Measurements from ENCODE around the gene FRY.

DNA sequence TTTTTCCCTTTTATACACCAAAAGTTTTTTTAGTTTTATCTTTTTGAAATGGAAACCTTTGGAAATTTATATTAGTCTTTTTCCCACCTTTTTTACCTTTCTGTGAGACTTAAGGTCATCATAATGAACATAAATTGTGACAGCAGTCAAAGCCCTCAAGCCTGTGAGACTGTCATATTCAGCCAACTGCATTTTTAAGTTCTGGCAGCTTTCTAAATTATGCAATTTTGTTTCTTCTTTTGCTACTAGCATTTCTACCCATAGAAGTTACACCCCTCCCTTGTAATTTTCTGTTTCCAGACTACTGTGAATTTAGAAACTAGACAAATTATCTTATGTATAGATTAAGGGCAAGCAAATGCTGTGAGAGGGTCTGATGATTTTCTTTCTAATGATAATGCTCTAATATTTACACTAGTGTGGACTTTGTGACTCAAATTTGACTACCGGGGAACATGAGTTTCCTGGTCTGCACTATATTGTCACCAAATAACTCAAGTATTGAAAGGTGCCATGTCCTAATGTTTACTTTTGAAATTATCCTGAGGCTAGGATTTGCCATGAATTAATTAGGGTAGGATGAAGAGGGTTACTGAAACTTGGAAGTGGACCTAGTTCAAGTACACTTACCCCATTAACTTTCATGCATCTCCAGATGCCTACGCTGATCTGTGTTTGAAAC is 43.7 kb downstream of the FRY start:
- TF ChIP-seq, protein P1, sequence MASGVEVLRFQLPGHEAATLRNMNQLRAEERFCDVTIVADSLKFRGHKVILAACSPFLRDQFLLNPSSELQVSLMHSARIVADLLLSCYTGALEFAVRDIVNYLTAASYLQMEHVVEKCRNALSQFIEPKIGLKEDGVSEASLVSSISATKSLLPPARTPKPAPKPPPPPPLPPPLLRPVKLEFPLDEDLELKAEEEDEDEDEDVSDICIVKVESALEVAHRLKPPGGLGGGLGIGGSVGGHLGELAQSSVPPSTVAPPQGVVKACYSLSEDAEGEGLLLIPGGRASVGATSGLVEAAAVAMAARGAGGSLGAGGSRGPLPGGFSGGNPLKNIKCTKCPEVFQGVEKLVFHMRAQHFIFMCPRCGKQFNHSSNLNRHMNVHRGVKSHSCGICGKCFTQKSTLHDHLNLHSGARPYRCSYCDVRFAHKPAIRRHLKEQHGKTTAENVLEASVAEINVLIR (CRISPR knock-in tag; IDR thresholded peaks at IDR 0.05), result no peak
- no peak for TF ChIP-seq RCOR1 (IDR thresholded peaks at IDR 0.05; ENCODE audit: borderline replicate concordance in 1 of 2, low read depth in 2 of 2, low read length in 2 of 2)
- no peak for TF ChIP-seq FOXA3 (CRISPR knock-in tag; conservative IDR thresholded peaks at IDR 0.05 in 1 of 2, IDR thresholded peaks at IDR 0.05 in 1 of 2)
- no peak for TF ChIP-seq FOXA1 (IDR thresholded peaks at IDR 0.05; ENCODE audit: borderline replicate concordance)
- no peak for TF ChIP-seq BRCA1 (IDR thresholded peaks at IDR 0.05)
- no peak for TF ChIP-seq BRCA1 (CRISPR knock-in tag; IDR thresholded peaks at IDR 0.05)
- TF ChIP-seq, protein P2, sequence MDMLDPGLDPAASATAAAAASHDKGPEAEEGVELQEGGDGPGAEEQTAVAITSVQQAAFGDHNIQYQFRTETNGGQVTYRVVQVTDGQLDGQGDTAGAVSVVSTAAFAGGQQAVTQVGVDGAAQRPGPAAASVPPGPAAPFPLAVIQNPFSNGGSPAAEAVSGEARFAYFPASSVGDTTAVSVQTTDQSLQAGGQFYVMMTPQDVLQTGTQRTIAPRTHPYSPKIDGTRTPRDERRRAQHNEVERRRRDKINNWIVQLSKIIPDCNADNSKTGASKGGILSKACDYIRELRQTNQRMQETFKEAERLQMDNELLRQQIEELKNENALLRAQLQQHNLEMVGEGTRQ (CRISPR knock-in tag; IDR thresholded peaks at IDR 0.05), result no peak
- TF ChIP-seq ZNF184 (CRISPR knock-in tag; IDR thresholded peaks at IDR 0.05), result no peak
- TF ChIP-seq, protein P3, sequence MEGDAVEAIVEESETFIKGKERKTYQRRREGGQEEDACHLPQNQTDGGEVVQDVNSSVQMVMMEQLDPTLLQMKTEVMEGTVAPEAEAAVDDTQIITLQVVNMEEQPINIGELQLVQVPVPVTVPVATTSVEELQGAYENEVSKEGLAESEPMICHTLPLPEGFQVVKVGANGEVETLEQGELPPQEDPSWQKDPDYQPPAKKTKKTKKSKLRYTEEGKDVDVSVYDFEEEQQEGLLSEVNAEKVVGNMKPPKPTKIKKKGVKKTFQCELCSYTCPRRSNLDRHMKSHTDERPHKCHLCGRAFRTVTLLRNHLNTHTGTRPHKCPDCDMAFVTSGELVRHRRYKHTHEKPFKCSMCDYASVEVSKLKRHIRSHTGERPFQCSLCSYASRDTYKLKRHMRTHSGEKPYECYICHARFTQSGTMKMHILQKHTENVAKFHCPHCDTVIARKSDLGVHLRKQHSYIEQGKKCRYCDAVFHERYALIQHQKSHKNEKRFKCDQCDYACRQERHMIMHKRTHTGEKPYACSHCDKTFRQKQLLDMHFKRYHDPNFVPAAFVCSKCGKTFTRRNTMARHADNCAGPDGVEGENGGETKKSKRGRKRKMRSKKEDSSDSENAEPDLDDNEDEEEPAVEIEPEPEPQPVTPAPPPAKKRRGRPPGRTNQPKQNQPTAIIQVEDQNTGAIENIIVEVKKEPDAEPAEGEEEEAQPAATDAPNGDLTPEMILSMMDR (IDR thresholded peaks at IDR 0.05 in 2 of 3, conservative IDR thresholded peaks at IDR 0.05 in 1 of 3; ENCODE audit: insufficient read depth in 2 of 3, low read depth in 1 of 3, low read length in 3 of 3), result no peak
- no peak for TF ChIP-seq EHMT2 (IDR thresholded peaks at IDR 0.05)

Measured in K562 (cell line).